DOHH2 (cell line): ENCODE data around the gene ASIC1.
"Not testable (repeated sequence)": the region's sequence is repeated elsewhere in the genome, so short reads cannot be mapped to it uniquely, and the experiment has no call there.

ENCODE experiments used
- H3F3A ChIP-seq: fragments of 200-600 bp; sonication (generic), shearing (Covaris generic); 2 replicates; pipeline ENCODE4 v1.6.0; 2016; ENCODE audit warnings: antibody characterized with exemption, mild to moderate bottlenecking; ENCODE audit not compliant: control insufficient read depth, insufficient read depth
- H3K27ac ChIP-seq: fragments of 200-600 bp; sonication (generic); 2 replicates; pipeline ENCODE4 v1.5.1; 2014; ENCODE audit warnings: low read depth, mild to moderate bottlenecking, low read length, moderate library complexity
- H3K27me3 ChIP-seq: fragments of 200-600 bp; sonication (generic); 2 replicates; pipeline ENCODE4 v1.6.1; 2014; ENCODE audit warnings: mild to moderate bottlenecking, low read length, mixed read lengths; ENCODE audit not compliant: control insufficient read depth
- H3K36me3 ChIP-seq: fragments of 200-600 bp; sonication (generic); 2 replicates; pipeline ENCODE4 v1.6.1; 2014; ENCODE audit warnings: mild to moderate bottlenecking, low read length, moderate library complexity, mixed read lengths; ENCODE audit not compliant: control insufficient read depth
- H3K4me1 ChIP-seq: fragments of 200-600 bp; sonication (generic); 2 replicates; pipeline ENCODE4 v1.6.1; 2014; ENCODE audit warnings: mild to moderate bottlenecking, low read length, mixed read lengths; ENCODE audit not compliant: control insufficient read depth
- H3K4me2 ChIP-seq: fragments of 200-600 bp; sonication (generic); 2 replicates; pipeline ENCODE4 v1.6.0; 2014; ENCODE audit warnings: mild to moderate bottlenecking, low read length, moderate library complexity
- H3K4me3 ChIP-seq: fragments of 200-600 bp; sonication (generic); 2 replicates; pipeline ENCODE4 v1.5.1; 2014; ENCODE audit warnings: mild to moderate bottlenecking, low read length, mixed read lengths
- H3K79me2 ChIP-seq: fragments of 200-600 bp; sonication (generic); 2 replicates; pipeline ENCODE4 v1.6.1; 2014; ENCODE audit warnings: mild to moderate bottlenecking, low read length, mixed read lengths; ENCODE audit not compliant: control insufficient read depth
- H3K9me2 ChIP-seq: fragments of 200-600 bp; sonication (generic); replicated peaks from 2 replicates; pipeline ENCODE4 v1.6.1; 2014; ENCODE audit warnings: mild to moderate bottlenecking, low read length, mixed read lengths; ENCODE audit not compliant: control insufficient read depth
- H3K9me3 ChIP-seq: fragments of 200-600 bp; sonication (generic); 2 replicates; pipeline ENCODE4 v1.6.1; 2014; ENCODE audit warnings: antibody characterized with exemption, low read length, mixed read lengths; ENCODE audit not compliant: control insufficient read depth, insufficient read depth
- H4K20me1 ChIP-seq: fragments of 200-600 bp; sonication (generic); 2 replicates; pipeline ENCODE4 v1.6.0; 2014; ENCODE audit warnings: low read depth, mild to moderate bottlenecking, antibody characterized with exemption, low read length, moderate library complexity; ENCODE audit not compliant: control insufficient read depth, insufficient read depth
- EZH2phosphoT487 ChIP-seq: fragments of 200-600 bp; sonication (generic); IDR thresholded peaks from 2 replicates; pipeline ENCODE4 v1.6.1; 2017; ENCODE audit warnings: borderline replicate concordance, mild to moderate bottlenecking, antibody characterized with exemption, low read length, moderate library complexity, mixed read lengths
- TF ChIP-seq, protein P1 (sequence below): fragments of 200-600 bp; sonication (generic); IDR thresholded peaks from one replicate; pipeline ENCODE4 v1.5.1; 2014; ENCODE audit warnings: antibody characterized with exemption, mild to moderate bottlenecking, low read depth, low read length; ENCODE audit not compliant: poor library complexity, severe bottlenecking

Gene ASIC1

DNA sequence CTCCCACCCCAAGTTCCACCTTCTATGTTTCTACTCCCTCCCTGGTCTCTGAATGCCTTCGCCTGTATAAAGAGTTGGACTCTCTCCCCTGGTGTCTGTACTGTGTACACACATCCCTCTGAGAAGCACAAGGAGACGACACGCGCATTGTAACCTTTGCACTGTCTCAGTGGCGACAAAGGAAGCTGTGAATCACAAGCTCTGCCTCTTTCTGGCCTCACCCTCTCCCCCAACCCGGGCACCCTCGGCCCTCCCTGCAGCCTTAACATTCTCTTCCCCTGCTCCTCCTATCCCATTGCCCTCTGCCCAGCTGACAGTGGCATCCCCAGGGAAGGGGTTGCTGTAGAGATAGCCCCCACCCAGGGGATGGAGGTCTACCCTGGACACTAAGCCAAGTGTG, 25.2 kb downstream of the ASIC1 start:
- Histone ChIP-seq H3K4me1 (peaks cover 16% of the 10 kb centered on the region), H3K9me2 (no peaks in the 10 kb centered on the region), H3K79me2 (peaks cover 19% of the 10 kb centered on the region), H3K4me2 (no peak overlapping the region), H3K27ac (no peak overlapping the region), H3K36me3 (peaks cover 22% of the 10 kb centered on the region), H3K27me3 (peaks cover 10% of the 10 kb centered on the region; the same call in 1 of the 2 replicates), H3K4me3 (no peak overlapping the region), H3K9me3 (no peaks in the 10 kb centered on the region), H3F3A (peaks cover 10% of the 10 kb centered on the region), H4K20me1 (no peaks in the 10 kb centered on the region)
- TF ChIP-seq, protein P1, sequence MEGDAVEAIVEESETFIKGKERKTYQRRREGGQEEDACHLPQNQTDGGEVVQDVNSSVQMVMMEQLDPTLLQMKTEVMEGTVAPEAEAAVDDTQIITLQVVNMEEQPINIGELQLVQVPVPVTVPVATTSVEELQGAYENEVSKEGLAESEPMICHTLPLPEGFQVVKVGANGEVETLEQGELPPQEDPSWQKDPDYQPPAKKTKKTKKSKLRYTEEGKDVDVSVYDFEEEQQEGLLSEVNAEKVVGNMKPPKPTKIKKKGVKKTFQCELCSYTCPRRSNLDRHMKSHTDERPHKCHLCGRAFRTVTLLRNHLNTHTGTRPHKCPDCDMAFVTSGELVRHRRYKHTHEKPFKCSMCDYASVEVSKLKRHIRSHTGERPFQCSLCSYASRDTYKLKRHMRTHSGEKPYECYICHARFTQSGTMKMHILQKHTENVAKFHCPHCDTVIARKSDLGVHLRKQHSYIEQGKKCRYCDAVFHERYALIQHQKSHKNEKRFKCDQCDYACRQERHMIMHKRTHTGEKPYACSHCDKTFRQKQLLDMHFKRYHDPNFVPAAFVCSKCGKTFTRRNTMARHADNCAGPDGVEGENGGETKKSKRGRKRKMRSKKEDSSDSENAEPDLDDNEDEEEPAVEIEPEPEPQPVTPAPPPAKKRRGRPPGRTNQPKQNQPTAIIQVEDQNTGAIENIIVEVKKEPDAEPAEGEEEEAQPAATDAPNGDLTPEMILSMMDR = no peak
- no peak for TF ChIP-seq EZH2phosphoT487

DNA sequence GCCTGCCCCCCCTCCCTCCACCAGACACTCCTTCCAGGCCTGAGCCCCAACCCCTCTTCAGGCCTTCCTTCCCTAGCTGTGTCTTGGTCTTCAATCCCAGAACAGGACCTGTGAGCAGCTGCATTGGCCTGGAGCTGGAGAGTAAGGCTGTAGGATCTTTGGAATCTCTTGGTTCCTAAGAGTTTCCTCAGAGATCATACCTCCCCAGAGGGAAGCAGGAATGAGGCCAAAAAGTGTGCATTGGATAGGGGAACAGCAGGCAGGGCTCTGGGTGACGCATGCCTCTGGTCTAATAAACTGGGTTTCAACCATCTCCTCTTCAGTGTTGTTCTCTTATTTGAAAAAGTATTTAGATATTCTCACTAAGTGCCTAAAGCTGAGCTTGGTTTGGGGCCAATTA, 25.9 kb downstream of the ASIC1 start:
- H3K9me3 ChIP-seq = no peaks in the 10 kb centered on the region
- peaks cover 17% of the 10 kb centered on the region for H3K4me1 ChIP-seq
- H3F3A ChIP-seq = peaks cover 16% of the 10 kb centered on the region
- H4K20me1 ChIP-seq = no peaks in the 10 kb centered on the region
- peaks cover 28% of the 10 kb centered on the region for H3K36me3 ChIP-seq
- TF ChIP-seq EZH2phosphoT487 = no peak
- TF ChIP-seq, protein P1 = no peak
- peaks cover 10% of the 10 kb centered on the region; the same call in 1 of the 2 replicates for H3K27me3 ChIP-seq
- H3K4me2 ChIP-seq = no peak overlapping the region
- H3K4me3 ChIP-seq = no peak overlapping the region
- no peaks in the 10 kb centered on the region for H3K9me2 ChIP-seq
- H3K27ac ChIP-seq = no peak overlapping the region
- H3K79me2 ChIP-seq = peaks cover 19% of the 10 kb centered on the region

DNA sequence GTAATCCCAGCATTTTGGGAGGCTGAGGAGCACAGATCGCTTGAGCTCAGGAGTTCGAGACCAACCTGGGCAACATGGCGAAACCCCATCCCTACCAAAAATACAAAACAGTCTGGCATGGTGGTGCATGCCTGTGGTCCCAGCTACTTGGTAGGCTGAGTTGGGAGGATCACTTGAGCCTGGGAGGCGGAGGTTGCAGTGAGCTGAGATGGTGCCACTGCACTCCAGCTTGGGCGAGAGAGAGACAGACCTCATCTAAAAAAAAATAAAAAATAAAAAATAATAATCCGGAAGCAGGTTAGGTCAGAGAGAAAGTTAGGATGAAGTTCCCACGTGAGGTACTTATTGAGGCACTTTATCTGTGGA, 27.0 kb downstream of the ASIC1 start:
- H3K4me3 ChIP-seq = peak overlapping the region; percentile 88
- H3K9me2 ChIP-seq, H3K9me3 ChIP-seq, H4K20me1 ChIP-seq: not testable (repeated sequence)
- H3F3A ChIP-seq = peaks cover 16% of the 10 kb centered on the region
- H3K4me1 ChIP-seq = peaks cover 23% of the 10 kb centered on the region
- peak overlapping the region; percentile 58 for H3K27ac ChIP-seq
- peaks cover 22% of the 10 kb centered on the region for H3K79me2 ChIP-seq
- peaks cover 10% of the 10 kb centered on the region; the same call in 1 of the 2 replicates for H3K27me3 ChIP-seq
- H3K36me3 ChIP-seq = peaks cover 38% of the 10 kb centered on the region
- H3K4me2 ChIP-seq = peak overlapping the region; percentile 97

DNA sequence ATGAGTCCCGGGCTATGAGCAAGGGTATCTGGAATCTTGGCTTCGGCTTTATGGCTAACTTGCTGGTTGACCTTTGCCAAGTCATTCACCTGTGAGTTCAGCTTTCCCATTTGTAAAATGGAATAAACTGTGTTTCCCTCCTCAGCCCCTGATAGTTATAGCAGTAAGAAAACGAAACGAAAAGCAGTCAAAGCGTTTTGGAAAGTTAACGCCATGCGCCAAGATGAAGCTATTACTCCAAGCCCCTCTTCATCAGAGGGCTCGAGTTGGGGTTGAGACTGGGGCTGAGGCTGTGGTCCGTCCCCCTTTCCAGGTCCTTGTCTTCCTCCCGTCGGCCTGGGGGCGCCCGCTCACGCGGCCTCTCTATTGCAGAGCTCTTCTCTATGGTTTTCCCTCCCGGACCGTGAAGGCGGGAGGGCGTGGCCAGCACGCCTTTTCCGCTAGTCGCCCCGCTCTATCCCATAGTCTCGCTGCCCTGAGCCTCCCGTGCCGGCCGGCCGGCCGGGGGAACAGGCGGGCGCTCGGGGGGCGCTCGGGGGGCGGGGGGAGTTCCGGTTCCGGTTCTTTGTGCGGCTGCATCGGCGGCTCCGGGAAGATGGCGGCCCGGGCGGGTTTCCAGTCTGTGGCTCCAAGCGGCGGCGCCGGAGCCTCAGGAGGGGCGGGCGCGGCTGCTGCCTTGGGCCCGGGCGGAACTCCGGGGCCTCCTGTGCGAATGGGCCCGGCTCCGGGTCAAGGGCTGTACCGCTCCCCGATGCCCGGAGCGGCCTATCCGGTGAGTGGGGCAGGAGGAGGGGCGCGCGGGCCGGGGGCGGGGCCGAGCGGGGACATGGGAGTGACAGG, 27.6 kb downstream of the ASIC1 start, which contains the start of gene SMARCD1:
SMARCD1 (plus strand) TSS at position 568 of the 840 bp plus-strand sequence; CDS start at position 596, 28 bp downstream.
- TF ChIP-seq, protein P1 = peak; percentile 88
- TF ChIP-seq EZH2phosphoT487 = no peak
- Histone ChIP-seq H3K27ac (peak within 1 kb of the TSS; percentile 72), H3K79me2 (peaks cover 24% of the 10 kb centered on the region), H4K20me1 (no peaks in the 10 kb centered on the region), H3K9me3 (no peaks in the 10 kb centered on the region), H3F3A (peaks cover 16% of the 10 kb centered on the region), H3K36me3 (peaks cover 44% of the 10 kb centered on the region), H3K27me3 (peaks cover 6% of the 10 kb centered on the region; the same call in 1 of the 2 replicates), H3K9me2 (no peaks in the 10 kb centered on the region), H3K4me3 (peak within 1 kb of the TSS; percentile 88), H3K4me2 (peak within 1 kb of the TSS; percentile 97), H3K4me1 (peaks cover 23% of the 10 kb centered on the region)
